ENCODE data around the gene SLC45A1.

Gene SLC45A1

GRCh38 chr1:8297245-8297644, 20.7 kb upstream of the SLC45A1 start:
- no peaks in the 10 kb centered on the region for H3K9me3 Mint-ChIP-seq (ENCODE audit: low read depth)
- H3K4me3 Mint-ChIP-seq: no peak overlapping the region
- no peak overlapping the region for H3K27ac Mint-ChIP-seq
- no peaks in the 10 kb centered on the region for H3K27me3 Mint-ChIP-seq
- H3K36me3 Mint-ChIP-seq: no peaks in the 10 kb centered on the region
- no peaks in the 10 kb centered on the region for H3K4me1 Mint-ChIP-seq (ENCODE audit: low read depth)

GRCh38 chr1:8299963-8300362, 18.0 kb upstream of the SLC45A1 start:
- Mint-ChIP-seq H3K9me3 (ENCODE audit: low read depth) (no peaks in the 10 kb centered on the region), H3K4me1 (ENCODE audit: low read depth) (no peaks in the 10 kb centered on the region), H3K27me3 (peaks cover 2% of the 10 kb centered on the region), H3K27ac (no peak overlapping the region), H3K4me3 (no peak overlapping the region), H3K36me3 (no peaks in the 10 kb centered on the region)

GRCh38 chr1:8302081-8302956, 15.6 kb upstream of the SLC45A1 start:
- no peaks in the 10 kb centered on the region for H3K36me3 Mint-ChIP-seq
- no peaks in the 10 kb centered on the region for H3K4me1 Mint-ChIP-seq (ENCODE audit: low read depth)
- no peak overlapping the region for H3K4me3 Mint-ChIP-seq
- H3K27me3 Mint-ChIP-seq: peaks cover 2% of the 10 kb centered on the region
- H3K9me3 Mint-ChIP-seq (ENCODE audit: low read depth): no peaks in the 10 kb centered on the region
- H3K27ac Mint-ChIP-seq: no peak overlapping the region

GRCh38 chr1:8303141-8303540, 14.8 kb upstream of the SLC45A1 start:
- Mint-ChIP-seq H3K4me1 (ENCODE audit: low read depth) (no peaks in the 10 kb centered on the region), H3K9me3 (ENCODE audit: low read depth) (no peaks in the 10 kb centered on the region), H3K4me3 (no peak overlapping the region), H3K27ac (no peak overlapping the region), H3K36me3 (no peaks in the 10 kb centered on the region), H3K27me3 (peaks cover 2% of the 10 kb centered on the region)

GRCh38 chr1:8303876-8304275, 14.0 kb upstream of the SLC45A1 start:
- Mint-ChIP-seq H3K4me1 (ENCODE audit: low read depth) (no peaks in the 10 kb centered on the region), H3K27me3 (peaks cover 2% of the 10 kb centered on the region), H3K36me3 (no peaks in the 10 kb centered on the region), H3K9me3 (ENCODE audit: low read depth) (no peaks in the 10 kb centered on the region), H3K27ac (no peak overlapping the region), H3K4me3 (no peak overlapping the region)

GRCh38 chr1:8307628-8308027, 10.3 kb upstream of the SLC45A1 start:
- H3K4me3 Mint-ChIP-seq: no peak overlapping the region
- no peak overlapping the region for H3K27ac Mint-ChIP-seq
- H3K36me3 Mint-ChIP-seq: no peaks in the 10 kb centered on the region
- H3K9me3 Mint-ChIP-seq (ENCODE audit: low read depth): no peaks in the 10 kb centered on the region
- H3K4me1 Mint-ChIP-seq (ENCODE audit: low read depth): no peaks in the 10 kb centered on the region
- peaks cover 2% of the 10 kb centered on the region for H3K27me3 Mint-ChIP-seq

GRCh38 chr1:8311068-8311718, 6.7 kb upstream of the SLC45A1 start:
- Mint-ChIP-seq H3K36me3 (no peaks in the 10 kb centered on the region), H3K4me3 (no peak overlapping the region), H3K9me3 (ENCODE audit: low read depth) (no peaks in the 10 kb centered on the region), H3K4me1 (ENCODE audit: low read depth) (peaks cover 4% of the 10 kb centered on the region), H3K27ac (no peak overlapping the region), H3K27me3 (peaks cover 16% of the 10 kb centered on the region)

- Mint-ChIP-seq H3K9me3 (ENCODE audit: low read depth) (no peaks in the 10 kb centered on the region), H3K27ac (no peak overlapping the region), H3K27me3 (peaks cover 17% of the 10 kb centered on the region), H3K4me1 (ENCODE audit: low read depth) (peaks cover 5% of the 10 kb centered on the region), H3K4me3 (no peak overlapping the region), H3K36me3 (no peaks in the 10 kb centered on the region)
Observed at GRCh38 chr1:8312235-8313218, 5.4 kb upstream of the SLC45A1 start.

GRCh38 chr1:8313231-8313630, 4.7 kb upstream of the SLC45A1 start:
- no peaks in the 10 kb centered on the region for H3K9me3 Mint-ChIP-seq (ENCODE audit: low read depth)
- H3K27ac Mint-ChIP-seq: no peak overlapping the region
- peaks cover 17% of the 10 kb centered on the region for H3K27me3 Mint-ChIP-seq
- peaks cover 6% of the 10 kb centered on the region for H3K4me1 Mint-ChIP-seq (ENCODE audit: low read depth)
- no peak overlapping the region for H3K4me3 Mint-ChIP-seq
- H3K36me3 Mint-ChIP-seq: no peaks in the 10 kb centered on the region

GRCh38 chr1:8314346-8315280, 3.3 kb upstream of the SLC45A1 start:
- Mint-ChIP-seq H3K9me3 (ENCODE audit: low read depth) (no peaks in the 10 kb centered on the region), H3K27ac (no peak overlapping the region), H3K27me3 (peaks cover 17% of the 10 kb centered on the region), H3K36me3 (no peaks in the 10 kb centered on the region), H3K4me3 (no peak overlapping the region), H3K4me1 (ENCODE audit: low read depth) (peaks cover 11% of the 10 kb centered on the region)

GRCh38 chr1:8315573-8316475, 2.1 kb upstream of the SLC45A1 start:
- H3K9me3 Mint-ChIP-seq (ENCODE audit: low read depth): no peaks in the 10 kb centered on the region
- peaks cover 11% of the 10 kb centered on the region for H3K4me1 Mint-ChIP-seq (ENCODE audit: low read depth)
- H3K36me3 Mint-ChIP-seq: no peaks in the 10 kb centered on the region
- no peak overlapping the region for H3K4me3 Mint-ChIP-seq
- H3K27me3 Mint-ChIP-seq: peaks cover 17% of the 10 kb centered on the region
- H3K27ac Mint-ChIP-seq: no peak overlapping the region

- Mint-ChIP-seq H3K27ac (no peak overlapping the region), H3K36me3 (no peaks in the 10 kb centered on the region), H3K27me3 (peaks cover 14% of the 10 kb centered on the region)
Observed at GRCh38 chr1:8318436-8318835, 522 bp downstream of the SLC45A1 start.

GRCh38 chr1:8321612-8322011, 3.7 kb downstream of the SLC45A1 start:
- no peaks in the 10 kb centered on the region for H3K9me3 Mint-ChIP-seq (ENCODE audit: low read depth)
- H3K4me3 Mint-ChIP-seq: no peak overlapping the region
- no peaks in the 10 kb centered on the region for H3K36me3 Mint-ChIP-seq
- H3K27ac Mint-ChIP-seq: no peak overlapping the region
- no peaks in the 10 kb centered on the region for H3K27me3 Mint-ChIP-seq
- H3K4me1 Mint-ChIP-seq (ENCODE audit: low read depth): peaks cover 6% of the 10 kb centered on the region

More at GRCh38 chr1:8318436-8318835, 522 bp downstream of the SLC45A1 start:
- peaks cover 11% of the 10 kb centered on the region for H3K4me1 Mint-ChIP-seq (ENCODE audit: low read depth)
- H3K4me3 Mint-ChIP-seq: peak overlapping the region; percentile 75
- H3K9me3 Mint-ChIP-seq (ENCODE audit: low read depth): no peaks in the 10 kb centered on the region

All from activated naive CD8-positive, alpha-beta T cell (primary cell).